Natural killer cell (primary cell): Measurements from ENCODE around the gene GSE1. TPM values are rescaled to one million over a fixed set of nuclear protein-coding genes. Genes with fewer than 3 reads are reported as not detected.
A peak's percentile ranks its signal among the peaks of the same experiment; 100 is the strongest.

ENCODE experiments used
- ATAC-seq, 3 donors: fragments of 150-1000 bp in 2 of 3; fragments of 200-7000 bp in 1 of 3; cut with Tn5 transposase; 1 replicate in 1 of 3; 2 replicates in 2 of 3; pipeline ENCODE4 v1.10.0; 2021; ENCODE audit warnings: mild to moderate bottlenecking in 2 of 3, moderate library complexity in 2 of 3
- DNase-seq, 2 donors: peaks; one replicate each; pipeline versions ENCODE4 v3.0.0 to v3.0.0-alpha.2; 2013 to 2021; ENCODE audit warnings: mixed read lengths in 1 of 2
- H3K27ac ChIP-seq: one replicate; pipeline ENCODE4 v1.5.1; 2013; ENCODE audit warnings: mild to moderate bottlenecking, low read length
- H3K27me3 ChIP-seq: one replicate; pipeline ENCODE4 v1.6.1; 2013; ENCODE audit warnings: low read length; ENCODE audit not compliant: control insufficient read depth, insufficient read depth
- H3K36me3 ChIP-seq: one replicate; pipeline ENCODE4 v1.6.1; 2013; ENCODE audit warnings: low read length; ENCODE audit not compliant: control insufficient read depth, insufficient read depth
- H3K4me1 ChIP-seq: one replicate; pipeline ENCODE4 v1.6.1; 2013; ENCODE audit warnings: low read length; ENCODE audit not compliant: control insufficient read depth, insufficient read depth
- H3K4me3 ChIP-seq: one replicate; pipeline ENCODE4 v1.5.1; 2013; ENCODE audit warnings: low read length
- H3K9me3 ChIP-seq: one replicate; pipeline ENCODE4 v1.6.1; 2013; ENCODE audit warnings: low read length; ENCODE audit not compliant: control insufficient read depth, insufficient read depth
- H3K27ac Mint-ChIP-seq, 2 donors: one replicate each; pipeline ENCODE4 v1.8.0; 2022; ENCODE audit warnings: mild to moderate bottlenecking in 2 of 2, mixed read lengths in 2 of 2, moderate library complexity in 1 of 2
- H3K27me3 Mint-ChIP-seq, 2 donors: one replicate each; pipeline ENCODE4 v1.8.0; 2022; ENCODE audit warnings: low read depth in 2 of 2, mixed read lengths in 2 of 2
- H3K36me3 Mint-ChIP-seq: one replicate; pipeline ENCODE4 v1.8.0; 2022; ENCODE audit warnings: mixed read lengths
- H3K4me1 Mint-ChIP-seq, 2 donors: one replicate each; pipeline ENCODE4 v1.8.0; 2022; ENCODE audit warnings: mixed read lengths in 2 of 2
- H3K4me3 Mint-ChIP-seq: one replicate; pipeline ENCODE4 v1.8.0; 2022; ENCODE audit warnings: mild to moderate bottlenecking, moderate library complexity, mixed read lengths
- H3K9me3 Mint-ChIP-seq, 2 donors: one replicate each; pipeline ENCODE4 v1.8.0; 2022; ENCODE audit warnings: mixed read lengths in 2 of 2
- CTCF ChIP-seq: fragments of 200-600 bp; IDR thresholded peaks from one replicate; pipeline ENCODE4 v1.8.0; 2022; ENCODE audit warnings: antibody characterized with exemption
- WGBS: methylation state at CpG from one replicate; pipeline ENCODE4 v1.1.7; 2013; ENCODE audit warnings: missing lambda C conversion rate; ENCODE audit not compliant: insufficient coverage; 5-methylcytosine and 5-hydroxymethylcytosine counted together
- intact Hi-C: fragments of 100-400 bp; cut with micrococcal nuclease; formaldehyde crosslinking; loops from one replicate; pipeline ENCODE4 v1.14.2; 2022
- total RNA-seq, 4 donors: library from RNA; stranded (reverse); fragments of 120-200 nt in 1 of 4; gene quantifications; one replicate each; pipeline versions ENCODE4 v1.2.3 to v1.2.4, GENCODE V29; 2013 to 2022

GSE1 gene
- total RNA-seq, 3 donors from 2014 or later (not counting 1 experiment from before 2014, with no cell fraction given) = 232 to 277 (median 233) TPM

GRCh38 chr16:85688586-85689284 is 75.6 kb downstream of the GSE1 start, which contains the start of gene GINS2:
GINS2 (minus strand) TSS chr16:85688954; CDS start chr16:85688898, 56 bp downstream.
- Mint-ChIP-seq H3K36me3 (no peaks in the 10 kb centered on the region), H3K4me1 (no peaks in the 10 kb centered on the region), H3K27ac (no peak within 1 kb of the TSS), H3K4me3 (peak within 1 kb of the TSS; percentile 81), H3K9me3 (no peaks in the 10 kb centered on the region), H3K27me3 (no peaks in the 10 kb centered on the region)
- no peaks in the 10 kb centered on the region for H3K27me3 ChIP-seq
- peaks cover 17% of the 10 kb centered on the region for H3K4me1 ChIP-seq
- ATAC-seq (peak; percentile 99 to 100 (median 100)), DNase-seq (peak; percentile 86 to 93)
- H3K4me3 ChIP-seq = peak within 1 kb of the TSS; percentile 49
- H3K9me3 ChIP-seq = no peaks in the 10 kb centered on the region
- H3K36me3 ChIP-seq = no peaks in the 10 kb centered on the region
- H3K27ac ChIP-seq = no peak within 1 kb of the TSS
- under 1% methylated on average over 86 of the region's 86 CpGs for WGBS
- intact Hi-C loops = no loop called here
- no peak for TF ChIP-seq CTCF

GRCh38 chr16:85689285-85689949 is 76.3 kb downstream of the GSE1 start:
- Mint-ChIP-seq H3K27ac (no peak overlapping the region), H3K4me1 (no peaks in the 10 kb centered on the region)
- no peak overlapping the region for H3K27ac ChIP-seq

GRCh38 chr16:85689950-85690320 is 76.8 kb downstream of the GSE1 start:
- no peaks in the 10 kb centered on the region for H3K36me3 Mint-ChIP-seq
- WGBS = 90% methylated on average over 8 of the region's 9 CpGs
- Histone ChIP-seq H3K9me3 (no peaks in the 10 kb centered on the region), H3K27ac (no peak overlapping the region), H3K27me3 (no peaks in the 10 kb centered on the region), H3K36me3 (no peaks in the 10 kb centered on the region), H3K4me1 (peaks cover 17% of the 10 kb centered on the region), H3K4me3 (no peak overlapping the region)
- no peaks in the 10 kb centered on the region for H3K27me3 Mint-ChIP-seq
- intact Hi-C loops = no loop called here
- no peak for TF ChIP-seq CTCF
- H3K4me1 Mint-ChIP-seq = no peaks in the 10 kb centered on the region
- no peak overlapping the region for H3K27ac Mint-ChIP-seq
- ATAC-seq (no peak), DNase-seq (no peak)
- H3K9me3 Mint-ChIP-seq = no peaks in the 10 kb centered on the region
- no peak overlapping the region for H3K4me3 Mint-ChIP-seq

More at GRCh38 chr16:85689285-85689949, 76.3 kb downstream of the GSE1 start:
- Mint-ChIP-seq H3K36me3 (no peaks in the 10 kb centered on the region), H3K9me3 (no peaks in the 10 kb centered on the region), H3K27me3 (no peaks in the 10 kb centered on the region), H3K4me3 (peak overlapping the region; percentile 49)
- H3K4me3 ChIP-seq = peak overlapping the region; percentile 17
- intact Hi-C loops = no loop called here
- ATAC-seq (no peak), DNase-seq (no peak)
- H3K27me3 ChIP-seq = no peaks in the 10 kb centered on the region
- TF ChIP-seq CTCF = no peak
- WGBS = 48% methylated on average over 27 of the region's 27 CpGs
- no peaks in the 10 kb centered on the region for H3K9me3 ChIP-seq
- H3K4me1 ChIP-seq = peaks cover 17% of the 10 kb centered on the region
- no peaks in the 10 kb centered on the region for H3K36me3 ChIP-seq
